ENCODE results near the gene CAPN5.
A peak's percentile ranks its signal among the peaks of the same experiment; 100 is the strongest.

Gene CAPN5

GRCh38 chr11:77159937-77160495 is 93.2 kb downstream of the CAPN5 start:
- Histone ChIP-seq H3K4ac (ENCODE audit: low read depth, low read length) (no peak overlapping the region), H2BK5ac (ENCODE audit: low read depth, low read length, poor library complexity) (no peak overlapping the region), H3K18ac (ENCODE audit: low read length) (no peak overlapping the region), H3K4me1 (ENCODE audit: control insufficient read depth in 1 of 2, insufficient read depth in 2 of 2, low read length in 2 of 2) (no peaks in the 10 kb centered on the region), H3K27me3 (ENCODE audit: insufficient read depth, low read length) (no peaks in the 10 kb centered on the region), H2AFZ (ENCODE audit: insufficient read depth, low read length, poor library complexity) (no peak overlapping the region), H3K4me2 (ENCODE audit: low read length) (no peak overlapping the region), H3K9me3 (ENCODE audit: insufficient read depth, low read depth, low read length) (no peaks in the 10 kb centered on the region), H3K23ac (ENCODE audit: low read length) (no peak overlapping the region), H4K91ac (ENCODE audit: low read depth, low read length) (no peak overlapping the region), H3K79me2 (ENCODE audit: control insufficient read depth, insufficient read depth, low read length, poor library complexity) (no peaks in the 10 kb centered on the region), H3K4me3 (ENCODE audit: low read depth, low read length) (no peak overlapping the region), H3K27ac (ENCODE audit: low read depth, low read length) (no peak overlapping the region), H3K36me3 (ENCODE audit: control insufficient read depth in 1 of 2, insufficient read depth in 2 of 2, low read length in 2 of 2) (no peaks in the 10 kb centered on the region), H3K79me1 (ENCODE audit: low read length) (no peaks in the 10 kb centered on the region), H3K14ac (ENCODE audit: low read length) (no peak overlapping the region), H4K12ac (ENCODE audit: low read depth, low read length) (no peak overlapping the region), H4K8ac (ENCODE audit: low read depth, low read length) (no peak overlapping the region), H2BK12ac (ENCODE audit: low read length) (no peak overlapping the region), H2AK5ac (ENCODE audit: low read length) (no peak overlapping the region), H3K9ac (ENCODE audit: low read length) (no peak overlapping the region), H2BK120ac (ENCODE audit: insufficient read depth, low read length, poor library complexity) (no peak overlapping the region)
- DNase-seq, result no peak
- WGBS (ENCODE audit: extremely low coverage, insufficient coverage, insufficient read length), result no CpG with 5 or more reads among the region's 20 CpGs

- no peak overlapping the region for H3K4ac ChIP-seq (ENCODE audit: low read depth, low read length)
- H3K4me3 ChIP-seq (ENCODE audit: low read depth, low read length), result no peak overlapping the region
- H2BK5ac ChIP-seq (ENCODE audit: low read depth, low read length, poor library complexity), result no peak overlapping the region
- no peak overlapping the region for H3K4me2 ChIP-seq (ENCODE audit: low read length)
- H2AFZ ChIP-seq (ENCODE audit: insufficient read depth, low read length, poor library complexity), result no peak overlapping the region
- peak; percentile 95 to 100 for DNase-seq
- no peaks in the 10 kb centered on the region for H3K79me2 ChIP-seq (ENCODE audit: control insufficient read depth, insufficient read depth, low read length, poor library complexity)
- H3K27ac ChIP-seq (ENCODE audit: low read depth, low read length), result no peak overlapping the region
- H3K18ac ChIP-seq (ENCODE audit: low read length), result no peak overlapping the region
- H3K9me3 ChIP-seq (ENCODE audit: insufficient read depth, low read depth, low read length), result no peaks in the 10 kb centered on the region
- no peak overlapping the region for H2AK5ac ChIP-seq (ENCODE audit: low read length)
- H2BK12ac ChIP-seq (ENCODE audit: low read length), result no peak overlapping the region
- H3K36me3 ChIP-seq (ENCODE audit: control insufficient read depth in 1 of 2, insufficient read depth in 2 of 2, low read length in 2 of 2), result no peaks in the 10 kb centered on the region
- H3K27me3 ChIP-seq (ENCODE audit: insufficient read depth, low read length), result no peaks in the 10 kb centered on the region
- H3K9ac ChIP-seq (ENCODE audit: low read length), result no peak overlapping the region
- no peak overlapping the region for H3K14ac ChIP-seq (ENCODE audit: low read length)
- H4K8ac ChIP-seq (ENCODE audit: low read depth, low read length), result no peak overlapping the region
- no peak overlapping the region for H4K12ac ChIP-seq (ENCODE audit: low read depth, low read length)
- H3K79me1 ChIP-seq (ENCODE audit: low read length), result peaks cover 5% of the 10 kb centered on the region
- no peak overlapping the region for H2BK120ac ChIP-seq (ENCODE audit: insufficient read depth, low read length, poor library complexity)
- no peak overlapping the region for H3K23ac ChIP-seq (ENCODE audit: low read length)
- no peak overlapping the region for H4K91ac ChIP-seq (ENCODE audit: low read depth, low read length)
- no CpG with 5 or more reads among the region's 6 CpGs for WGBS (ENCODE audit: extremely low coverage, insufficient coverage, insufficient read length)
- peaks cover 10 to 13% of the 10 kb centered on the region in 2 experiments for H3K4me1 ChIP-seq (ENCODE audit: control insufficient read depth in 1 of 2, insufficient read depth in 2 of 2, low read length in 2 of 2)
Measured at GRCh38 chr11:77163271-77163670, 96.5 kb downstream of the CAPN5 start.

- no peak overlapping the region for H2BK12ac ChIP-seq (ENCODE audit: low read length)
- H3K4me1 ChIP-seq (ENCODE audit: control insufficient read depth in 1 of 2, insufficient read depth in 2 of 2, low read length in 2 of 2), result peaks cover 13 to 14% of the 10 kb centered on the region in 2 experiments
- H3K14ac ChIP-seq (ENCODE audit: low read length), result no peak overlapping the region
- no peak overlapping the region for H3K18ac ChIP-seq (ENCODE audit: low read length)
- no CpG with 5 or more reads among the region's 5 CpGs for WGBS (ENCODE audit: extremely low coverage, insufficient coverage, insufficient read length)
- no peaks in the 10 kb centered on the region for H3K9me3 ChIP-seq (ENCODE audit: insufficient read depth, low read depth, low read length)
- no peaks in the 10 kb centered on the region for H3K27me3 ChIP-seq (ENCODE audit: insufficient read depth, low read length)
- H3K9ac ChIP-seq (ENCODE audit: low read length), result no peak overlapping the region
- H3K27ac ChIP-seq (ENCODE audit: low read depth, low read length), result no peak overlapping the region
- no peak overlapping the region for H4K12ac ChIP-seq (ENCODE audit: low read depth, low read length)
- no peak overlapping the region for H3K4ac ChIP-seq (ENCODE audit: low read depth, low read length)
- H2AK5ac ChIP-seq (ENCODE audit: low read length), result no peak overlapping the region
- peaks cover 5% of the 10 kb centered on the region for H3K79me1 ChIP-seq (ENCODE audit: low read length)
- H3K23ac ChIP-seq (ENCODE audit: low read length), result no peak overlapping the region
- no peak for DNase-seq
- no peaks in the 10 kb centered on the region for H3K79me2 ChIP-seq (ENCODE audit: control insufficient read depth, insufficient read depth, low read length, poor library complexity)
- no peak overlapping the region for H4K8ac ChIP-seq (ENCODE audit: low read depth, low read length)
- H2BK120ac ChIP-seq (ENCODE audit: insufficient read depth, low read length, poor library complexity), result no peak overlapping the region
- H4K91ac ChIP-seq (ENCODE audit: low read depth, low read length), result no peak overlapping the region
- no peaks in the 10 kb centered on the region for H3K36me3 ChIP-seq (ENCODE audit: control insufficient read depth in 1 of 2, insufficient read depth in 2 of 2, low read length in 2 of 2)
- no peak overlapping the region for H3K4me2 ChIP-seq (ENCODE audit: low read length)
- H3K4me3 ChIP-seq (ENCODE audit: low read depth, low read length), result peak overlapping the region; percentile 25
- no peak overlapping the region for H2BK5ac ChIP-seq (ENCODE audit: low read depth, low read length, poor library complexity)
- H2AFZ ChIP-seq (ENCODE audit: insufficient read depth, low read length, poor library complexity), result no peak overlapping the region
Measured at GRCh38 chr11:77165066-77165465, 98.3 kb downstream of the CAPN5 start.

GRCh38 chr11:77166021-77166420 is 99.2 kb downstream of the CAPN5 start:
- WGBS (ENCODE audit: extremely low coverage, insufficient coverage, insufficient read length), result no CpG with 5 or more reads among the region's 8 CpGs
- no peak overlapping the region for H3K18ac ChIP-seq (ENCODE audit: low read length)

More at GRCh38 chr11:77166021-77166420, 99.2 kb downstream of the CAPN5 start:
- H3K79me2 ChIP-seq (ENCODE audit: control insufficient read depth, insufficient read depth, low read length, poor library complexity), result no peaks in the 10 kb centered on the region
- no peaks in the 10 kb centered on the region for H3K9me3 ChIP-seq (ENCODE audit: insufficient read depth, low read depth, low read length)
- H3K14ac ChIP-seq (ENCODE audit: low read length), result no peak overlapping the region
- no peak overlapping the region for H2AFZ ChIP-seq (ENCODE audit: insufficient read depth, low read length, poor library complexity)
- peak overlapping the region; percentile 42 for H4K91ac ChIP-seq (ENCODE audit: low read depth, low read length)
- H4K12ac ChIP-seq (ENCODE audit: low read depth, low read length), result no peak overlapping the region
- no peak overlapping the region for H2AK5ac ChIP-seq (ENCODE audit: low read length)
- H3K27me3 ChIP-seq (ENCODE audit: insufficient read depth, low read length), result no peaks in the 10 kb centered on the region
- no peak overlapping the region for H2BK5ac ChIP-seq (ENCODE audit: low read depth, low read length, poor library complexity)
- H3K4me3 ChIP-seq (ENCODE audit: low read depth, low read length), result no peak overlapping the region
- no peak overlapping the region for H3K4ac ChIP-seq (ENCODE audit: low read depth, low read length)
- H3K79me1 ChIP-seq (ENCODE audit: low read length), result peaks cover 8% of the 10 kb centered on the region
- no peak overlapping the region for H3K4me2 ChIP-seq (ENCODE audit: low read length)
- DNase-seq, result no peak
- no peak overlapping the region for H3K23ac ChIP-seq (ENCODE audit: low read length)
- H4K8ac ChIP-seq (ENCODE audit: low read depth, low read length), result no peak overlapping the region
- no peak overlapping the region for H3K27ac ChIP-seq (ENCODE audit: low read depth, low read length)
- H3K4me1 ChIP-seq (ENCODE audit: control insufficient read depth in 1 of 2, insufficient read depth in 2 of 2, low read length in 2 of 2), result peaks cover 22 to 23% of the 10 kb centered on the region in 2 experiments
- no peak overlapping the region for H3K9ac ChIP-seq (ENCODE audit: low read length)
- H3K36me3 ChIP-seq (ENCODE audit: control insufficient read depth in 1 of 2, insufficient read depth in 2 of 2, low read length in 2 of 2), result no peaks in the 10 kb centered on the region
- no peak overlapping the region for H2BK120ac ChIP-seq (ENCODE audit: insufficient read depth, low read length, poor library complexity)
- peak overlapping the region; percentile 23 for H2BK12ac ChIP-seq (ENCODE audit: low read length)
